ENCODE data around the gene CAMK2A.

The CAMK2A gene

GRCh38 chr5:150211156-150212030 lies 78.2 kb downstream of the CAMK2A start:
- DNase-seq (ENCODE audit: low read depth): no peak

GRCh38 chr5:150210644-150211043 lies 78.9 kb downstream of the CAMK2A start:
- DNase-seq (ENCODE audit: low read depth): no peak

GRCh38 chr5:150209099-150209635 lies 80.4 kb downstream of the CAMK2A start:
- peak; percentile 10 for DNase-seq (ENCODE audit: low read depth)

GRCh38 chr5:150208187-150209098 lies 81.1 kb downstream of the CAMK2A start:
- DNase-seq (ENCODE audit: low read depth): no peak

- DNase-seq (ENCODE audit: low read depth): no peak
These were observed 82.8 kb downstream of the CAMK2A start for GRCh38 chr5:150206779-150207115.

- no peak for DNase-seq (ENCODE audit: low read depth)
These were observed 83.3 kb downstream of the CAMK2A start for GRCh38 chr5:150206098-150206778.

GRCh38 chr5:150204590-150204960 lies 85.0 kb downstream of the CAMK2A start:
- DNase-seq (ENCODE audit: low read depth): no peak

GRCh38 chr5:150203832-150204589 lies 85.6 kb downstream of the CAMK2A start:
- no peak for DNase-seq (ENCODE audit: low read depth)

- DNase-seq (ENCODE audit: low read depth): no peak
These were observed 87.1 kb downstream of the CAMK2A start for GRCh38 chr5:150202501-150202900.

GRCh38 chr5:150197476-150197875 lies 92.1 kb downstream of the CAMK2A start:
- no peak for DNase-seq (ENCODE audit: low read depth)

GRCh38 chr5:150196986-150197385 lies 92.6 kb downstream of the CAMK2A start:
- DNase-seq (ENCODE audit: low read depth): no peak

- no peak for DNase-seq (ENCODE audit: low read depth)
These were observed 93.1 kb downstream of the CAMK2A start for GRCh38 chr5:150196514-150196913.

GRCh38 chr5:150195736-150196485 lies 93.7 kb downstream of the CAMK2A start:
- DNase-seq (ENCODE audit: low read depth): no peak

- no peak for DNase-seq (ENCODE audit: low read depth)
These were observed 97.1 kb downstream of the CAMK2A start for GRCh38 chr5:150192462-150192861.

- DNase-seq (ENCODE audit: low read depth): no peak
These were observed 98.6 kb downstream of the CAMK2A start for GRCh38 chr5:150190987-150191386.

GRCh38 chr5:150190503-150190979 lies 99.0 kb downstream of the CAMK2A start:
- DNase-seq (ENCODE audit: low read depth): no peak

- DNase-seq (ENCODE audit: low read depth): no peak
These were observed 99.7 kb downstream of the CAMK2A start, which contains the start of gene SLC6A7 for GRCh38 chr5:150189728-150190502. Gene SLC6A7, plus strand, starts transcription at chr5:150190062. Its CDS starts 266 bp downstream, at chr5:150190328.

- no peak for DNase-seq (ENCODE audit: low read depth)
These were observed 100.2 kb downstream of the CAMK2A start for GRCh38 chr5:150189326-150189725.

GRCh38 chr5:150188146-150188842 lies 101.3 kb downstream of the CAMK2A start:
- no peak for DNase-seq (ENCODE audit: low read depth)

Measured in activated T-cell treated with anti-CD3 and anti-CD28 coated beads for 1 hour (primary cell).